OCI-LY1 (cell line): Measurements from ENCODE around the gene SLC12A3.

Source experiments
- CTCF ChIP-seq: fragments of 200-600 bp; sonication (generic), shearing (Covaris generic); IDR thresholded peaks from 2 replicates; pipeline ENCODE4 v1.5.1; 2017; ENCODE audit warnings: mild to moderate bottlenecking, antibody characterized with exemption, low read length, moderate library complexity, mixed read lengths
- EZH2 ChIP-seq: fragments of 200-600 bp; sonication (generic), shearing (Covaris generic); IDR thresholded peaks from 2 replicates; pipeline ENCODE4 v1.8.0; 2017; ENCODE audit warnings: borderline replicate concordance, mixed run types, mild to moderate bottlenecking, antibody characterized with exemption, low read length, moderate library complexity, mixed read lengths

GRCh38 chr16:56844056-56844455, 21.0 kb upstream of the SLC12A3 start:
- TF ChIP-seq CTCF, result no peak
- TF ChIP-seq EZH2, result no peak
